Right ventricle myocardium inferior (tissue), 1 donor: Measurements from ENCODE around the gene FER1L5. TPM values are rescaled to one million over a fixed set of nuclear protein-coding genes. Genes with fewer than 3 reads are reported as not detected.

Experiments used
- ATAC-seq: fragments of 200-7000 bp; cut with Tn5 transposase; one replicate; pipeline ENCODE4 v1.9.1; 2020; ENCODE audit warnings: mild to moderate bottlenecking, moderate library complexity
- DNase-seq: peaks from one replicate; pipeline ENCODE4 v3.0.0; 2021; ENCODE audit errors: missing footprints
- intact Hi-C: fragments of 100-400 bp; cut with DNase I; formaldehyde crosslinking; loops from one replicate; pipeline ENCODE4 v1.11.0; 2022
- total RNA-seq: library from RNA; stranded (reverse); fragmentation: NEBNext Ultra II Directional; extraction: Animal tissue kit (Norgen Biotek cat#: 25700); gene quantifications from one replicate; pipeline ENCODE4 v1.2.1, GENCODE V29; 2021
- donor health status: DM: no; HTN: yes; CAD: no; lungs with severe emphysema.

The FER1L5 gene
- total RNA-seq, 1 donor from 2014 or later = not detected

GRCh38 chr2:96716388-96716787 is 73.8 kb downstream of the FER1L5 start:
- intact Hi-C loops = no loop called here
- no peak for ATAC-seq
- DNase-seq = no peak

- ATAC-seq (no peak), DNase-seq (no peak)
- intact Hi-C loops = no loop called here
These were observed 83.6 kb downstream of the FER1L5 start for GRCh38 chr2:96726131-96726530.

- DNase-seq = no peak
- intact Hi-C loops = no loop called here
- ATAC-seq = no peak
These were observed 84.9 kb downstream of the FER1L5 start for GRCh38 chr2:96727431-96727830.

- DNase-seq = no peak
- intact Hi-C loops = loop anchor here (10.0 kb wide), 1 partner anchor 235 kb away; no protein-coding TSS in a partner anchor
- peak; percentile 57 for ATAC-seq
These were observed 87.2 kb downstream of the FER1L5 start for GRCh38 chr2:96729748-96730147.

- intact Hi-C loops = loop anchor here (10.0 kb wide), 1 partner anchor 235 kb away; no protein-coding TSS in a partner anchor
- no peak for ATAC-seq
These were observed 87.6 kb downstream of the FER1L5 start for GRCh38 chr2:96730212-96730611.

GRCh38 chr2:96733931-96734330 is 91.4 kb downstream of the FER1L5 start:
- ATAC-seq (no peak), DNase-seq (no peak)
- intact Hi-C loops = loop anchor here (10.0 kb wide), 1 partner anchor 231 kb away; no protein-coding TSS in a partner anchor

More at GRCh38 chr2:96730212-96730611, 87.6 kb downstream of the FER1L5 start:
- no peak for DNase-seq

GRCh38 chr2:96734880-96735583 is 92.5 kb downstream of the FER1L5 start:
- intact Hi-C loops = loop anchor here (10.0 kb wide), 1 partner anchor 230 kb away; no protein-coding TSS in a partner anchor
- DNase-seq = no peak
- ATAC-seq = peak; percentile 10

- no peak for ATAC-seq
- intact Hi-C loops = loop anchor here (10.0 kb wide), 1 partner anchor 228 kb away; no protein-coding TSS in a partner anchor
These were observed 94.7 kb downstream of the FER1L5 start for GRCh38 chr2:96737251-96737650.

GRCh38 chr2:96737831-96738230 is 95.3 kb downstream of the FER1L5 start:
- intact Hi-C loops = loop anchor here (10.0 kb wide), 1 partner anchor 227 kb away; no protein-coding TSS in a partner anchor
- DNase-seq (no peak), ATAC-seq (no peak)

More at GRCh38 chr2:96737251-96737650, 94.7 kb downstream of the FER1L5 start:
- no peak for DNase-seq

GRCh38 chr2:96739076-96739632 is 96.6 kb downstream of the FER1L5 start:
- intact Hi-C loops = loop anchor here (10.0 kb wide), 1 partner anchor 226 kb away; no protein-coding TSS in a partner anchor
- DNase-seq = no peak
- ATAC-seq = no peak

GRCh38 chr2:96739633-96740428 is 97.3 kb downstream of the FER1L5 start, which contains the start of gene LMAN2L:
LMAN2L (minus strand) TSS chr2:96740064; CDS start chr2:96740040, 24 bp downstream.
- DNase-seq = peak; percentile 98
- ATAC-seq = peak; percentile 98
- intact Hi-C loops = loop anchor here (1.0 to 10.0 kb wide), 4 partner anchors 20 to 225 kb away; partner anchors contain the start of genes CNNM3 and CNNM4

GRCh38 chr2:96747061-96747617 is 104.6 kb downstream of the FER1L5 start:
- DNase-seq = no peak
- no peak for ATAC-seq
- intact Hi-C loops = no loop called here

- intact Hi-C loops = no loop called here
- no peak for DNase-seq
- no peak for ATAC-seq
These were observed 109.2 kb downstream of the FER1L5 start for GRCh38 chr2:96751800-96752199.

- DNase-seq (no peak), ATAC-seq (no peak)
- intact Hi-C loops = no loop called here
These were observed 111.2 kb downstream of the FER1L5 start for GRCh38 chr2:96753661-96754282.

- intact Hi-C loops = no loop called here
- ATAC-seq (no peak), DNase-seq (no peak)
These were observed 111.8 kb downstream of the FER1L5 start for GRCh38 chr2:96754317-96754716.
